ENCODE data around the gene DRC7.

GRCh38 chr16:57758331-57759117, 63.9 kb downstream of the DRC7 start:
- TF ChIP-seq CTCF (IDR thresholded peaks at IDR 0.05; ENCODE audit: low read depth, low read length) (no peak), EZH2phosphoT487 (IDR thresholded peaks at IDR 0.05; ENCODE audit: low read depth) (no peak)

All from OCI-LY3 (cell line).